GM23248 (cell line): Measurements from ENCODE around the gene FH. TPM values are rescaled to one million over a fixed set of nuclear protein-coding genes. Genes with fewer than 3 reads are reported as not detected.

Source experiments
- DNase-seq: peaks from one replicate; pipeline ENCODE4 v3.0.0-alpha.2; 2015
- H2AFZ ChIP-seq: fragments of 200-600 bp; sonication (generic); 2 replicates; pipeline ENCODE4 v1.6.1; 2016; ENCODE audit warnings: antibody characterized with exemption
- H3F3A ChIP-seq: fragments of 200-600 bp; sonication (generic); 2 replicates; pipeline ENCODE4 v1.6.1; 2016; ENCODE audit warnings: mild to moderate bottlenecking, antibody characterized with exemption, mixed run types; ENCODE audit not compliant: insufficient read depth
- H3K27ac ChIP-seq: fragments of 200-600 bp; sonication (generic); 2 replicates; pipeline ENCODE4 v1.5.1; 2016; ENCODE audit warnings: mild to moderate bottlenecking
- H3K27me3 ChIP-seq: fragments of 200-600 bp; sonication (generic); replicated peaks from 2 replicates; pipeline ENCODE4 v1.6.1; 2016; ENCODE audit warnings: mild to moderate bottlenecking; ENCODE audit not compliant: insufficient read depth
- H3K36me3 ChIP-seq: fragments of 200-600 bp; sonication (generic); 2 replicates; pipeline ENCODE4 v1.6.1; 2016; ENCODE audit warnings: low read depth, mild to moderate bottlenecking
- H3K4me1 ChIP-seq: fragments of 200-600 bp; sonication (generic); 2 replicates; pipeline ENCODE4 v1.6.1; 2016; ENCODE audit warnings: mild to moderate bottlenecking; ENCODE audit not compliant: insufficient read depth
- H3K4me2 ChIP-seq: fragments of 200-600 bp; sonication (generic); one replicate; pipeline ENCODE4 v1.6.1; 2016; ENCODE audit warnings: mild to moderate bottlenecking; ENCODE audit not compliant: unreplicated experiment
- H3K4me3 ChIP-seq: fragments of 200-600 bp; sonication (generic); 2 replicates; pipeline ENCODE4 v1.5.1; 2016; ENCODE audit warnings: mild to moderate bottlenecking
- H3K79me2 ChIP-seq: fragments of 200-600 bp; sonication (generic); 2 replicates; pipeline ENCODE4 v1.6.1; 2016; ENCODE audit warnings: mild to moderate bottlenecking; ENCODE audit not compliant: insufficient read depth
- H3K9ac ChIP-seq: fragments of 200-600 bp; sonication (generic); 2 replicates; pipeline ENCODE4 v1.6.1; 2016; ENCODE audit warnings: mild to moderate bottlenecking
- H3K9me2 ChIP-seq: fragments of 200-600 bp; sonication (generic); 2 replicates; pipeline ENCODE4 v1.6.1; 2016; ENCODE audit warnings: mixed run types, mild to moderate bottlenecking, moderate library complexity; ENCODE audit not compliant: insufficient read depth
- H3K9me3 ChIP-seq: fragments of 200-600 bp; sonication (generic); one replicate; pipeline ENCODE4 v1.6.1; 2017; ENCODE audit warnings: low read depth
- H4K20me1 ChIP-seq: fragments of 200-600 bp; sonication (generic); 2 replicates; pipeline ENCODE4 v1.6.0; 2016; ENCODE audit not compliant: insufficient read depth
- EZH2 ChIP-seq: fragments of 200-600 bp; sonication (generic); IDR thresholded peaks from 2 replicates; pipeline ENCODE4 v1.6.1; 2018; ENCODE audit warnings: antibody characterized with exemption, mild to moderate bottlenecking; ENCODE audit not compliant: insufficient read depth, poor library complexity, severe bottlenecking
- EZH2phosphoT487 ChIP-seq: fragments of 200-600 bp; sonication (generic); IDR thresholded peaks from 2 replicates; pipeline ENCODE4 v1.6.1; 2018; ENCODE audit warnings: antibody characterized with exemption, moderate library complexity, mild to moderate bottlenecking, low read depth; ENCODE audit not compliant: insufficient read depth
- WGBS, 2 experiments: methylation state at CpG; one replicate each; pipeline ENCODE4 v1.1.6; 2015 to 2017; ENCODE audit warnings: low lambda C conversion rate in 2 of 2, low coverage in 1 of 2; ENCODE audit errors: missing lambda C conversion rate in 2 of 2; 5-methylcytosine and 5-hydroxymethylcytosine counted together
- in situ Hi-C: fragments of 300-500 bp; cut with MboI; formaldehyde crosslinking; loops from 2 replicates; pipeline ENCODE4 v1.15.0; 2020
- polyA plus RNA-seq: library from polyadenylated mRNA; unstranded; fragments of >200 nt; fragmentation: Nextera tagmentation; extraction: Ambion mirVana; gene quantifications from 2 replicates; pipeline ENCODE4 v1.2.1, GENCODE V29; 2016
- total RNA-seq: library from RNA; depleted of rRNA; stranded (reverse); fragments of >200 nt; shearing (Covaris generic); gene quantifications from 2 replicates; pipeline ENCODE4 v1.2.3, GENCODE V29; 2014

Gene FH
- total and polyA plus RNA-seq, 2 experiments from 2014 or later, result 63.1 to 71.7 TPM

- no peaks in the 10 kb centered on the region for H3K36me3 ChIP-seq
- peaks cover 8% of the 10 kb centered on the region for H3K4me1 ChIP-seq
- H3K27me3 ChIP-seq, result no peaks in the 10 kb centered on the region
- no peak overlapping the region for H3K9ac ChIP-seq
- H3K4me3 ChIP-seq, result no peak overlapping the region
- in situ Hi-C loops, result no loop called here
- H4K20me1 ChIP-seq, result no peaks in the 10 kb centered on the region
- no peak overlapping the region for H2AFZ ChIP-seq
- no peak for DNase-seq
- no peaks in the 10 kb centered on the region for H3F3A ChIP-seq
- no peaks in the 10 kb centered on the region for H3K9me2 ChIP-seq
- no peak overlapping the region for H3K27ac ChIP-seq
- H3K9me3 ChIP-seq, result no peaks in the 10 kb centered on the region
- WGBS, 2 experiments, result 95 to 99% methylated on average over 5 of the region's 5 CpGs
- no peak overlapping the region for H3K4me2 ChIP-seq
- no peaks in the 10 kb centered on the region for H3K79me2 ChIP-seq
- no peak for TF ChIP-seq EZH2
- no peak for TF ChIP-seq EZH2phosphoT487
These were observed 48.5 kb downstream of the FH start for GRCh38 chr1:241470908-241471590.

GRCh38 chr1:241470361-241470760 is 49.2 kb downstream of the FH start:
- in situ Hi-C loops, result no loop called here
- H3F3A ChIP-seq, result no peaks in the 10 kb centered on the region
- no peak overlapping the region for H3K9ac ChIP-seq
- H3K36me3 ChIP-seq, result no peaks in the 10 kb centered on the region
- no peaks in the 10 kb centered on the region for H3K27me3 ChIP-seq
- H3K9me3 ChIP-seq, result no peaks in the 10 kb centered on the region
- 81 to 90% methylated on average over 3 of the region's 3 CpGs for WGBS, 2 experiments
- H3K27ac ChIP-seq, result no peak overlapping the region
- H3K4me1 ChIP-seq, result peaks cover 1% of the 10 kb centered on the region; the same call in 1 of the 2 replicates
- no peak overlapping the region for H2AFZ ChIP-seq
- H3K79me2 ChIP-seq, result no peaks in the 10 kb centered on the region
- DNase-seq, result no peak
- TF ChIP-seq EZH2 (no peak), EZH2phosphoT487 (no peak)
- H3K4me2 ChIP-seq, result no peak overlapping the region
- no peaks in the 10 kb centered on the region for H4K20me1 ChIP-seq
- no peaks in the 10 kb centered on the region for H3K9me2 ChIP-seq
- H3K4me3 ChIP-seq, result no peak overlapping the region

- Histone ChIP-seq H3F3A (no peaks in the 10 kb centered on the region), H3K9me3 (no peaks in the 10 kb centered on the region), H3K27ac (no peak overlapping the region), H4K20me1 (no peaks in the 10 kb centered on the region), H3K4me2 (no peak overlapping the region), H3K36me3 (no peaks in the 10 kb centered on the region), H3K27me3 (0 out of 2 replicates have a peak, but pooled peaks cover 4% of the 10 kb centered on the region), H3K4me3 (no peak overlapping the region), H3K9me2 (no peaks in the 10 kb centered on the region), H3K79me2 (no peaks in the 10 kb centered on the region), H2AFZ (no peak overlapping the region), H3K4me1 (no peaks in the 10 kb centered on the region), H3K9ac (no peak overlapping the region)
- WGBS, 2 experiments, result 68 to 69% methylated on average over 8 of the region's 8 CpGs
- in situ Hi-C loops, result no loop called here
- TF ChIP-seq EZH2, result no peak
- TF ChIP-seq EZH2phosphoT487, result no peak
- no peak for DNase-seq
These were observed 53.9 kb downstream of the FH start for GRCh38 chr1:241465673-241466072.

GRCh38 chr1:241464985-241465384 is 54.6 kb downstream of the FH start:
- Histone ChIP-seq H3K27me3 (0 out of 2 replicates have a peak, but pooled peaks cover 4% of the 10 kb centered on the region), H3K27ac (no peak overlapping the region), H4K20me1 (no peaks in the 10 kb centered on the region), H3K4me1 (no peaks in the 10 kb centered on the region), H2AFZ (no peak overlapping the region), H3K9ac (no peak overlapping the region), H3K36me3 (no peaks in the 10 kb centered on the region), H3K79me2 (no peaks in the 10 kb centered on the region), H3K4me2 (no peak overlapping the region), H3K4me3 (no peak overlapping the region), H3K9me2 (no peaks in the 10 kb centered on the region), H3F3A (no peaks in the 10 kb centered on the region), H3K9me3 (no peaks in the 10 kb centered on the region)
- TF ChIP-seq EZH2phosphoT487, result no peak
- no peak for TF ChIP-seq EZH2
- in situ Hi-C loops, result no loop called here
- DNase-seq, result no peak
- WGBS, 2 experiments, result 72 to 80% methylated on average over 4 of the region's 4 CpGs
